Measurements from ENCODE around the gene CCBE1.
"Not testable (repeated sequence)": the region's sequence is repeated elsewhere in the genome, so short reads cannot be mapped to it uniquely, and the experiment has no call there.

CCBE1 gene

GRCh38 chr18:59715445-59715844 lies 18.2 kb upstream of the CCBE1 start:
- DNase-seq, result peak; percentile 41

GRCh38 chr18:59714096-59714495 lies 16.9 kb upstream of the CCBE1 start:
- DNase-seq, result not testable (repeated sequence)

- no peak for DNase-seq
Measured at GRCh38 chr18:59712311-59712710, 15.1 kb upstream of the CCBE1 start.

- DNase-seq, result no peak
Measured at GRCh38 chr18:59708988-59709387, 11.8 kb upstream of the CCBE1 start.

- DNase-seq, result no peak
Measured at GRCh38 chr18:59707306-59707705, 10.1 kb upstream of the CCBE1 start.

GRCh38 chr18:59706499-59706898 lies 9.3 kb upstream of the CCBE1 start:
- DNase-seq, result no peak

- no peak for DNase-seq
Measured at GRCh38 chr18:59705145-59705544, 7.9 kb upstream of the CCBE1 start.

GRCh38 chr18:59704146-59704545 lies 6.9 kb upstream of the CCBE1 start:
- DNase-seq, result no peak

GRCh38 chr18:59701272-59701671 lies 4.0 kb upstream of the CCBE1 start:
- no peak for DNase-seq

- DNase-seq, result no peak
Measured at GRCh38 chr18:59700535-59700967, 3.3 kb upstream of the CCBE1 start.

GRCh38 chr18:59699750-59700534 lies 2.7 kb upstream of the CCBE1 start:
- no peak for DNase-seq

GRCh38 chr18:59699061-59699460 lies 1.8 kb upstream of the CCBE1 start:
- no peak for DNase-seq

GRCh38 chr18:59696311-59697235 lies 650 bp downstream of the CCBE1 start:
- DNase-seq, result peak; percentile 62

GRCh38 chr18:59695551-59695950 lies 1.7 kb downstream of the CCBE1 start:
- no peak for DNase-seq

- DNase-seq, result no peak
Measured at GRCh38 chr18:59694824-59695223, 2.4 kb downstream of the CCBE1 start.

GRCh38 chr18:59691996-59692395 lies 5.2 kb downstream of the CCBE1 start:
- DNase-seq, result peak; percentile 70

GRCh38 chr18:59690996-59691395 lies 6.2 kb downstream of the CCBE1 start:
- DNase-seq, result peak; percentile 95

- no peak for DNase-seq
Measured at GRCh38 chr18:59690186-59690982, 6.8 kb downstream of the CCBE1 start.

GRCh38 chr18:59689756-59690155 lies 7.5 kb downstream of the CCBE1 start:
- no peak for DNase-seq

GRCh38 chr18:59686260-59686659 lies 11.0 kb downstream of the CCBE1 start:
- DNase-seq, result no peak

GRCh38 chr18:59685501-59685900 lies 11.7 kb downstream of the CCBE1 start:
- no peak for DNase-seq

GRCh38 chr18:59684777-59685176 lies 12.4 kb downstream of the CCBE1 start:
- no peak for DNase-seq

GRCh38 chr18:59681521-59682004 lies 15.7 kb downstream of the CCBE1 start:
- no peak for DNase-seq

Data from fibroblast of skin of back (primary cell).